GM23248 (cell line): Measurements from ENCODE around the gene MUS81.

Experiments
- EZH2 ChIP-seq: fragments of 200-600 bp; sonication (generic); IDR thresholded peaks from 2 replicates; pipeline ENCODE4 v1.6.1; 2018; ENCODE audit warnings: antibody characterized with exemption, mild to moderate bottlenecking; ENCODE audit not compliant: insufficient read depth, poor library complexity, severe bottlenecking
- EZH2phosphoT487 ChIP-seq: fragments of 200-600 bp; sonication (generic); IDR thresholded peaks from 2 replicates; pipeline ENCODE4 v1.6.1; 2018; ENCODE audit warnings: antibody characterized with exemption, moderate library complexity, mild to moderate bottlenecking, low read depth; ENCODE audit not compliant: insufficient read depth

- TF ChIP-seq EZH2 (no peak), EZH2phosphoT487 (no peak)
Measured at GRCh38 chr11:65885808-65886536, 25.7 kb downstream of the MUS81 start.
